GM23248 (cell line): ENCODE data around the gene KLHL10.

ENCODE experiments used
- EZH2 ChIP-seq: fragments of 200-600 bp; sonication (generic); IDR thresholded peaks from 2 replicates; pipeline ENCODE4 v1.6.1; 2018; ENCODE audit warnings: antibody characterized with exemption, mild to moderate bottlenecking; ENCODE audit not compliant: insufficient read depth, poor library complexity, severe bottlenecking
- EZH2phosphoT487 ChIP-seq: fragments of 200-600 bp; sonication (generic); IDR thresholded peaks from 2 replicates; pipeline ENCODE4 v1.6.1; 2018; ENCODE audit warnings: antibody characterized with exemption, moderate library complexity, mild to moderate bottlenecking, low read depth; ENCODE audit not compliant: insufficient read depth

DNA sequence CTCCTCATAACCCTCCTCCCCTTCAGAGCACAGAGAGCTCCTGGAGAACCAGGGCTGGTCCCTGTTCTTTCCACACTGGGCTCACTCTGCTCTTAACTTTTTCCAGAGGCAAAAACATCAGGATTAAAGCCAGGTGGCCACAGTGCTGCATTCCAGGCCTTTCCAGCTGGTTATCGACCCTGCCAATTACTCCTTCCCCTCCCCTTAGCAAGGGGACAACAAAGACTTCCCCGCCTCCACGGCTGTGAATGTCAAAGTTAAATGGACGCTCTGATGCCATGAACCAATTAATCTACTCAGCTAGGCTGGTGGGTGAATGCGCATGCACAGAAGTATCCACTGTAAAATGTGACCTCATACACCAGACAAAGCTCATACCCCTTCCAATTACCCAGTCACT is 58.0 kb downstream of the KLHL10 start:
- TF ChIP-seq EZH2 (no peak), EZH2phosphoT487 (no peak)
